OCI-LY1 (cell line): Measurements from ENCODE around the gene FAM184A.

Experiments used
- H2AFZ ChIP-seq: fragments of 200-600 bp; sonication (generic), shearing (Covaris generic); 2 replicates; pipeline ENCODE4 v1.6.0; 2014; ENCODE audit warnings: antibody characterized with exemption, mild to moderate bottlenecking, low read length
- H3F3A ChIP-seq: fragments of 200-600 bp; sonication (generic), shearing (Covaris generic); 2 replicates; pipeline ENCODE4 v1.6.0; 2014; ENCODE audit warnings: mild to moderate bottlenecking, antibody characterized with exemption, low read length, moderate library complexity; ENCODE audit not compliant: insufficient read depth
- H3K27ac ChIP-seq: fragments of 200-600 bp; sonication (generic); 2 replicates; pipeline ENCODE4 v1.5.1; 2014; ENCODE audit warnings: low read length, mixed run types, mild to moderate bottlenecking, low read depth; ENCODE audit not compliant: poor library complexity, severe bottlenecking
- H3K27me3 ChIP-seq: fragments of 200-600 bp; sonication (generic); 2 replicates; pipeline ENCODE4 v1.6.0; 2014; ENCODE audit warnings: antibody characterized with exemption, mild to moderate bottlenecking, low read length, moderate library complexity; ENCODE audit not compliant: insufficient read depth
- H3K36me3 ChIP-seq: fragments of 200-600 bp; sonication (generic); 2 replicates; pipeline ENCODE4 v1.6.1; 2014; ENCODE audit warnings: mild to moderate bottlenecking, antibody characterized with exemption, low read length, moderate library complexity, mixed read lengths; ENCODE audit not compliant: insufficient read depth
- H3K4me1 ChIP-seq: fragments of 200-600 bp; sonication (generic); 2 replicates; pipeline ENCODE4 v1.5.1; 2014; ENCODE audit warnings: mild to moderate bottlenecking, low read length, moderate library complexity; ENCODE audit not compliant: insufficient read depth, severe bottlenecking
- H3K4me2 ChIP-seq: fragments of 200-600 bp; sonication (generic), shearing (Covaris generic); 2 replicates; pipeline ENCODE4 v1.6.1; 2014; ENCODE audit warnings: low read length
- H3K4me3 ChIP-seq: fragments of 200-600 bp; sonication (generic); 2 replicates; pipeline ENCODE4 v1.5.1; 2014; ENCODE audit warnings: low read length, low read depth, mild to moderate bottlenecking, mixed read lengths; ENCODE audit not compliant: poor library complexity, severe bottlenecking
- H3K79me2 ChIP-seq: fragments of 200-600 bp; shearing (Covaris generic); 2 replicates; pipeline ENCODE4 v1.6.1; 2016; ENCODE audit warnings: mixed run types, low read length, mixed read lengths; ENCODE audit not compliant: insufficient read depth
- H3K9ac ChIP-seq: fragments of 200-600 bp; sonication (generic), shearing (Covaris generic); 2 replicates; pipeline ENCODE4 v1.6.1; 2014; ENCODE audit warnings: mild to moderate bottlenecking, low read length, mixed read lengths
- H3K9me2 ChIP-seq: fragments of 200-600 bp; sonication (generic), shearing (Covaris generic); 2 replicates; pipeline ENCODE4 v1.6.1; 2014; ENCODE audit warnings: low read depth, mild to moderate bottlenecking, low read length, mixed read lengths
- H3K9me3 ChIP-seq: fragments of 200-600 bp; shearing (Covaris generic); 2 replicates; pipeline ENCODE4 v1.6.1; 2014; ENCODE audit warnings: low read length, mixed read lengths
- H4K20me1 ChIP-seq: fragments of 200-600 bp; sonication (generic), shearing (Covaris generic); 2 replicates; pipeline ENCODE4 v1.6.0; 2016; ENCODE audit warnings: mild to moderate bottlenecking, low read length; ENCODE audit not compliant: insufficient read depth
- CTCF ChIP-seq: fragments of 200-600 bp; sonication (generic), shearing (Covaris generic); IDR thresholded peaks from 2 replicates; pipeline ENCODE4 v1.5.1; 2017; ENCODE audit warnings: mild to moderate bottlenecking, antibody characterized with exemption, low read length, moderate library complexity, mixed read lengths
- EZH2 ChIP-seq: fragments of 200-600 bp; sonication (generic), shearing (Covaris generic); IDR thresholded peaks from 2 replicates; pipeline ENCODE4 v1.8.0; 2017; ENCODE audit warnings: borderline replicate concordance, mixed run types, mild to moderate bottlenecking, antibody characterized with exemption, low read length, moderate library complexity, mixed read lengths

FAM184A gene

GRCh38 chr6:118930680-118931079, 147.8 kb downstream of the FAM184A start:
- H2AFZ ChIP-seq: no peak overlapping the region
- H3K4me1 ChIP-seq: peaks cover 17% of the 10 kb centered on the region
- H3K27ac ChIP-seq: no peak overlapping the region
- H3K36me3 ChIP-seq: peaks cover 53% of the 10 kb centered on the region
- H3K27me3 ChIP-seq: no peaks in the 10 kb centered on the region
- no peak for TF ChIP-seq CTCF
- no peak for TF ChIP-seq EZH2
- no peaks in the 10 kb centered on the region for H3K9me3 ChIP-seq
- no peaks in the 10 kb centered on the region for H3K9me2 ChIP-seq
- H4K20me1 ChIP-seq: no peaks in the 10 kb centered on the region
- no peak overlapping the region for H3K4me3 ChIP-seq
- peaks cover 11% of the 10 kb centered on the region; the same call in 1 of the 2 replicates for H3K79me2 ChIP-seq
- H3F3A ChIP-seq: no peaks in the 10 kb centered on the region
- no peak overlapping the region for H3K4me2 ChIP-seq
- H3K9ac ChIP-seq: no peak overlapping the region

GRCh38 chr6:118923035-118923434, 155.4 kb downstream of the FAM184A start:
- no peaks in the 10 kb centered on the region for H3K9me2 ChIP-seq
- H3K4me3 ChIP-seq: no peak overlapping the region
- no peaks in the 10 kb centered on the region for H3F3A ChIP-seq
- H3K27me3 ChIP-seq: no peaks in the 10 kb centered on the region
- H3K4me1 ChIP-seq: no peaks in the 10 kb centered on the region
- no peaks in the 10 kb centered on the region for H3K9me3 ChIP-seq
- no peak overlapping the region for H3K4me2 ChIP-seq
- H3K79me2 ChIP-seq: peaks cover 4% of the 10 kb centered on the region; the same call in 1 of the 2 replicates
- no peak overlapping the region for H3K27ac ChIP-seq
- no peak for TF ChIP-seq EZH2
- TF ChIP-seq CTCF: no peak
- H3K9ac ChIP-seq: no peak overlapping the region
- peaks cover 83% of the 10 kb centered on the region for H3K36me3 ChIP-seq
- no peaks in the 10 kb centered on the region for H4K20me1 ChIP-seq
- no peak overlapping the region for H2AFZ ChIP-seq

GRCh38 chr6:118921084-118921483, 157.4 kb downstream of the FAM184A start:
- Histone ChIP-seq H3F3A (no peaks in the 10 kb centered on the region), H3K27ac (no peak overlapping the region), H3K4me1 (no peaks in the 10 kb centered on the region), H3K79me2 (peaks cover 3% of the 10 kb centered on the region; the same call in 1 of the 2 replicates), H3K27me3 (no peaks in the 10 kb centered on the region), H3K36me3 (peaks cover 78% of the 10 kb centered on the region), H3K9me2 (no peaks in the 10 kb centered on the region), H3K9ac (no peak overlapping the region), H3K4me3 (no peak overlapping the region), H3K9me3 (no peaks in the 10 kb centered on the region), H3K4me2 (no peak overlapping the region), H2AFZ (no peak overlapping the region), H4K20me1 (no peaks in the 10 kb centered on the region)
- TF ChIP-seq EZH2: no peak
- TF ChIP-seq CTCF: no peak
